Nephron (organoid): ENCODE results near the gene COL6A1.
"Not testable (repeated sequence)": the region's sequence is repeated elsewhere in the genome, so short reads cannot be mapped to it uniquely, and the experiment has no call there.

ENCODE experiments used
- H3K27ac Mint-ChIP-seq, 3 experiments: 2 replicates each; pipeline ENCODE4 v1.8.0; 2020; ENCODE audit warnings: mixed read lengths in 3 of 3, mild to moderate bottlenecking in 2 of 3, moderate library complexity in 1 of 3
- H3K27me3 Mint-ChIP-seq: 2 replicates; pipeline ENCODE4 v1.8.0; 2021; ENCODE audit warnings: low read depth, mild to moderate bottlenecking, moderate library complexity, mixed read lengths
- H3K36me3 Mint-ChIP-seq: 2 replicates; pipeline ENCODE4 v1.8.0; 2020; ENCODE audit warnings: low read depth, mixed read lengths
- H3K4me1 Mint-ChIP-seq: 2 replicates; pipeline ENCODE4 v1.8.0; 2020; ENCODE audit warnings: mixed read lengths
- H3K4me3 Mint-ChIP-seq, 3 experiments: 2 replicates each; pipeline ENCODE4 v1.8.0; 2020; ENCODE audit warnings: mild to moderate bottlenecking in 3 of 3, mixed read lengths in 3 of 3, moderate library complexity in 2 of 3
- H3K9me3 Mint-ChIP-seq: 2 replicates; pipeline ENCODE4 v1.8.0; 2020; ENCODE audit warnings: mixed read lengths
- CTCF ChIP-seq, 3 experiments: fragments of 200-600 bp; sonication (generic); IDR thresholded peaks; one replicate each; pipeline ENCODE4 v1.5.0; 2021; ENCODE audit warnings: antibody characterized with exemption in 3 of 3; ENCODE audit not compliant: unreplicated experiment in 3 of 3

COL6A1 gene

GRCh38 chr21:45954261-45954660, 27.3 kb upstream of the COL6A1 start:
- Mint-ChIP-seq H3K27ac (peak overlapping the region; percentile 66 to 82 (median 82)), H3K4me1 (peaks cover 47% of the 10 kb centered on the region), H3K9me3 (peaks cover 7% of the 10 kb centered on the region), H3K36me3 (no peaks in the 10 kb centered on the region), H3K27me3 (peaks cover 4% of the 10 kb centered on the region), H3K4me3 (no peak overlapping the region)
- TF ChIP-seq CTCF (IDR thresholded peaks at IDR 0.05; ENCODE audit: unreplicated experiment in 3 of 3): no peak

- no peak overlapping the region for H3K4me3 Mint-ChIP-seq
- no peaks in the 10 kb centered on the region for H3K36me3 Mint-ChIP-seq
Measured at GRCh38 chr21:45954921-45955320, 26.6 kb upstream of the COL6A1 start.

DNA sequence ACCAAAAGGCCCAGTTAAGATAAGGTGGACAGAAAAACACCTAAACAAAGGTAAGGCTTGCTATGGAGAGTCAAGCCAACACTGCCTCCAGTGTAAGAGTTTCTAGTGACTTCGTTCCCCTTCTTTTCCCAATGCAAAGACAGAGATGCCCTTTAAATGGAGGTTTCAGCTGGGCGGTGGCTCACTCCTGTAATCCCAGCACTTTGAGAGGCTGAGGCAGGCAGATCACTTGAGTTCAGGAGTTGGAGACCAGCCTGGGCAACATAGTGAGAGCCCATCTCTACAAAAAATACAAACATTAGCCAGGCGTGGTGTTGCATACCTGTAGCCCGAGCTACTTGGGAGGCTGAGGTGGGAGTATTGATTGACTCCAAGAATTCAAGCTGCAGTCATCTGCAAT, 24.0 kb upstream of the COL6A1 start:
- Mint-ChIP-seq H3K4me3 (no peak overlapping the region), H3K9me3 (peaks cover 24% of the 10 kb centered on the region), H3K27ac (no peak overlapping the region), H3K27me3 (peaks cover 18% of the 10 kb centered on the region), H3K36me3 (peaks cover 11% of the 10 kb centered on the region), H3K4me1 (peaks cover 35% of the 10 kb centered on the region)
- TF ChIP-seq CTCF (IDR thresholded peaks at IDR 0.05; ENCODE audit: unreplicated experiment in 3 of 3): no peak

More at GRCh38 chr21:45954921-45955320, 26.6 kb upstream of the COL6A1 start:
- no peak for TF ChIP-seq CTCF (IDR thresholded peaks at IDR 0.05; ENCODE audit: unreplicated experiment in 3 of 3)
- H3K27me3 Mint-ChIP-seq: peaks cover 4% of the 10 kb centered on the region
- peak overlapping the region; percentile 66 to 82 (median 82) for H3K27ac Mint-ChIP-seq
- H3K4me1 Mint-ChIP-seq: peaks cover 47% of the 10 kb centered on the region
- H3K9me3 Mint-ChIP-seq: peaks cover 7% of the 10 kb centered on the region

DNA sequence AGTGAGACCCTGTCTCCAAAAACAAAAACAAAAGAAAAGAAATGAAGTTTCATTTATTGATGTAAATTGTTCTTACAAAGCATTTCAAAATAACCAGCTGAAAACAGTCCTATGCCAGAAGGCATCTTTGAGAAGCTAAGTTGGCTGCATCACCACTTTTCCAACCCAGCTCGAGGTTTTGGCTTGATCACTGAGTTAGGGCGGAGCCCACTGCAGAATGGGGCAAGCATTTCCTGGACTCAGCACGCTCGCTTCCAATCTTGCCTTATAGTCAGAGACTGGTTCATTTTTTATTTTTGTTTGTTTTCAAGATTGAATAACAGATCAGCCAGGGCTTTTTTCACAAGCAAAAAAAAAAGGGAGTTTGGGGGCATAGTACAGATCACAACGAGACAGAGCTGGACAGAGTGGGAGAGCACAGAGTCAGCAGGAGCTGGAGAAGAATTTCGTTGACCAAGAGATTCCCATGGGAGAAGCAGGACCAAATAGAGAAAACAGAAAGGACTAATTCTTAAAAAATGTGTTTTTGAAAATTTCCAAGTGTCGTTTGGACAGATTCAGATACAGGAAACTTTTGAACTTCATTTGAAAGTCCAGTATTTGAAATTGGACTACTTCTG, 23.5 kb upstream of the COL6A1 start:
- Mint-ChIP-seq H3K4me3 (peak overlapping the region in 1 of 3 experiments; percentile 27), H3K36me3 (peaks cover 11% of the 10 kb centered on the region), H3K27me3 (peaks cover 18% of the 10 kb centered on the region), H3K27ac (peak overlapping the region in 2 of 3 experiments; percentile 15 to 64), H3K9me3 (peaks cover 29% of the 10 kb centered on the region), H3K4me1 (peaks cover 31% of the 10 kb centered on the region)
- no peak for TF ChIP-seq CTCF (IDR thresholded peaks at IDR 0.05; ENCODE audit: unreplicated experiment in 3 of 3)

GRCh38 chr21:45959182-45959581, 22.4 kb upstream of the COL6A1 start:
- Mint-ChIP-seq H3K36me3 (peaks cover 11% of the 10 kb centered on the region), H3K27ac (no peak overlapping the region), H3K9me3 (peaks cover 38% of the 10 kb centered on the region), H3K4me1 (peaks cover 24% of the 10 kb centered on the region), H3K4me3 (no peak overlapping the region), H3K27me3 (peaks cover 18% of the 10 kb centered on the region)
- no peak for TF ChIP-seq CTCF (IDR thresholded peaks at IDR 0.05; ENCODE audit: unreplicated experiment in 3 of 3)

- TF ChIP-seq CTCF (IDR thresholded peaks at IDR 0.05; ENCODE audit: unreplicated experiment in 3 of 3): no peak
- peaks cover 11% of the 10 kb centered on the region for H3K36me3 Mint-ChIP-seq
- peaks cover 41% of the 10 kb centered on the region for H3K9me3 Mint-ChIP-seq
- no peak overlapping the region for H3K4me3 Mint-ChIP-seq
- H3K27ac Mint-ChIP-seq: no peak overlapping the region
- peaks cover 18% of the 10 kb centered on the region for H3K27me3 Mint-ChIP-seq
- peaks cover 16% of the 10 kb centered on the region for H3K4me1 Mint-ChIP-seq
Measured at GRCh38 chr21:45959779-45960390, 21.7 kb upstream of the COL6A1 start.

DNA sequence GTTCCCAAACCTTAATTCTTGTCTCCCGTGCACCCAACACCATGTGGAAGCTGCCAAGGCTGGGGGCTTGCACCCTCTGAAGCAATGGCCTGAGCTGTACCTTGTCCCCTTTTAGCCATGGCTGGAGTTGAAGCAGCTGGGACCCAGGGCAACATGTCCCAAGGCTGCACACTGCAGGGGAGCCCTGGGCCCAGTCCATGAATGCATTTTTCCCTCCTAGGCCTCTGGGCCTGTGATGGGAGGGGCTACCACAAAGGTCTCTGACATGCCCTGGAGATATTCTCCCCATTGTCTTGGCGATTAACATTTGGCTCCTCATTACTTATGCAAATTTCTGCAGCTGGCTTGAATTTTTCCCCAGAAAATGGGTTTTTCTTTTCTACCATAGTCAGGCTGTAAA, 20.2 kb upstream of the COL6A1 start:
- Mint-ChIP-seq H3K9me3 (peaks cover 38% of the 10 kb centered on the region), H3K4me1 (peaks cover 16% of the 10 kb centered on the region), H3K36me3 (peaks cover 11% of the 10 kb centered on the region), H3K27me3 (peaks cover 18% of the 10 kb centered on the region)
- H3K27ac Mint-ChIP-seq, H3K4me3 Mint-ChIP-seq: not testable (repeated sequence)
